ENCODE results near the gene TMPRSS7. TPM values are rescaled to one million over a fixed set of nuclear protein-coding genes. Genes with fewer than 3 reads are reported as not detected.

Gene TMPRSS7
- total RNA-seq, 4 donors from 2014 or later: not detected

DNA sequence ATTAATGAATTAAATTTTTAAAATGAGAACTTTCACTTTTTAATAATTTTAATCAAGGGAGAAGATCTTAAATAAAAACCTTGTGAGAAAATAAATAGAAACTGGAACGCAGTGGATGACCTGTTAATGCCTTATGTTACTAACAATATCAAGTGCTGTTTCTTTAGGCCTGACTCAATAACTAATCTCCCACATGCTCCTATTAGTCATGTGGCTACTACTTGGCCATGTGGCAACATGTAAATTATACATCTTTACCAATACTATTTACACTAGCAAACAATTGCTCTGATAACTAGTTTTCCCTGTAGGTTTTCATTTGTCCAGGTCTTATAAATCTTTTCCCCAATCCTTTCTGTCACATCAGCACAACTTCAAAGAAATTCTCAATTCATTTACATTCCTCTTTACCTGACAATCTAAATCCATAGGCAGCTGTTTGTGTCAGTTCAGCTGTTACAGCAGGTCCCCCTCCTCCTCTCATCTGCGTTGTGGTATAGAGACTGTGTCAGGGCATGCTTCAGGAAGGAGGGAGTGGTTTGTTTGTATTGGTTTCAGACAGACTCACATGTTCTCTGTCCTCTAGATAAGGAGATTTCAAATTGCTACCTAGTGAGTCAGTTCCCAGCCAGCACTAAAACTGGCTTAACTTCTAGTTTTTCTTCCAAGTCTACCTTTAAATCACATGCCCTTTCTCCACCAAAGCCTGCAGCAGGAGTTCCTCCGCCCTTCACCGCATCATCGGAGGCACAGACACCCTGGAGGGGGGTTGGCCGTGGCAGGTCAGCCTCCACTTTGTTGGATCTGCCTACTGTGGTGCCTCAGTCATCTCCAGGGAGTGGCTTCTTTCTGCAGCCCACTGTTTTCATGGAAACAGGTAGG lies 40.3 kb downstream of the TMPRSS7 start:
- TF ChIP-seq, protein P1, sequence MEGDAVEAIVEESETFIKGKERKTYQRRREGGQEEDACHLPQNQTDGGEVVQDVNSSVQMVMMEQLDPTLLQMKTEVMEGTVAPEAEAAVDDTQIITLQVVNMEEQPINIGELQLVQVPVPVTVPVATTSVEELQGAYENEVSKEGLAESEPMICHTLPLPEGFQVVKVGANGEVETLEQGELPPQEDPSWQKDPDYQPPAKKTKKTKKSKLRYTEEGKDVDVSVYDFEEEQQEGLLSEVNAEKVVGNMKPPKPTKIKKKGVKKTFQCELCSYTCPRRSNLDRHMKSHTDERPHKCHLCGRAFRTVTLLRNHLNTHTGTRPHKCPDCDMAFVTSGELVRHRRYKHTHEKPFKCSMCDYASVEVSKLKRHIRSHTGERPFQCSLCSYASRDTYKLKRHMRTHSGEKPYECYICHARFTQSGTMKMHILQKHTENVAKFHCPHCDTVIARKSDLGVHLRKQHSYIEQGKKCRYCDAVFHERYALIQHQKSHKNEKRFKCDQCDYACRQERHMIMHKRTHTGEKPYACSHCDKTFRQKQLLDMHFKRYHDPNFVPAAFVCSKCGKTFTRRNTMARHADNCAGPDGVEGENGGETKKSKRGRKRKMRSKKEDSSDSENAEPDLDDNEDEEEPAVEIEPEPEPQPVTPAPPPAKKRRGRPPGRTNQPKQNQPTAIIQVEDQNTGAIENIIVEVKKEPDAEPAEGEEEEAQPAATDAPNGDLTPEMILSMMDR (IDR thresholded peaks at IDR 0.05): peak in 2 of 6 experiments; percentile 25 to 31
- peak; percentile 3 to 50 for TF ChIP-seq POLR2A (IDR thresholded peaks at IDR 0.05)
- H3K4me3 ChIP-seq: peak overlapping the region in 1 of 4 donors; percentile 30
- no peaks in the 10 kb centered on the region for H3K36me3 ChIP-seq
- peaks cover 0 to 18% (median 0%) of the 10 kb centered on the region in 4 donors for H3K4me1 ChIP-seq
- H3K27me3 ChIP-seq: no peaks in the 10 kb centered on the region
- peak in 2 of 3 donors; percentile 72 to 74 for DNase-seq
- H3K27ac ChIP-seq: peak overlapping the region in 3 of 4 donors; percentile 42 to 78 (median 69)
- no peaks in the 10 kb centered on the region for H3K9me3 ChIP-seq

GRCh38 chr3:112078125-112079083 lies 43.9 kb downstream of the TMPRSS7 start:
- Histone ChIP-seq H3K4me1 (peaks cover 0 to 14% (median 0%) of the 10 kb centered on the region in 4 donors), H3K27ac (no peak overlapping the region), H3K36me3 (no peaks in the 10 kb centered on the region), H3K9me3 (no peaks in the 10 kb centered on the region), H3K27me3 (no peaks in the 10 kb centered on the region), H3K4me3 (no peak overlapping the region)
- TF ChIP-seq, protein P1 (IDR thresholded peaks at IDR 0.05): no peak
- TF ChIP-seq POLR2A (IDR thresholded peaks at IDR 0.05): no peak
- DNase-seq: no peak

DNA sequence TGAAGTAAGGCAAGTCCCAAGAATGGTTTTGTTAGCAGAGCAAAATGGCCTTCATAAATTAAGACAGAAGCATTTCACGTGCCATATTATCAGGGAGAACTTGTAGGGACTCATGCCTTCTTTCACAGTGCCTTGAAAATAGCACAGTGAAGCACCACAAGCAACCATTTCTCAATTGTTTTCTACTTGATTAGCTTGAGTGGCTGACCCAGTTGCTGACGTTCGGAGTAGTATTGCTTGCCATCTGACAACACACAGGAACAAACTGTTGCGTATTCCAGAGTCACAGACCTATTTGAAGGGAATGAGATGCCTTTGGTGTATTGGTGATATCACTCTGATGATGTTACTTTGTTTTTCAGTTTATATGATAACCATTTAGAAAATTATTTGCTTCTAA lies 48.7 kb downstream of the TMPRSS7 start:
- Histone ChIP-seq H3K27ac (no peak overlapping the region), H3K4me1 (peaks cover 0 to 12% (median 0%) of the 10 kb centered on the region in 4 donors), H3K4me3 (no peak overlapping the region), H3K36me3 (no peaks in the 10 kb centered on the region), H3K9me3 (no peaks in the 10 kb centered on the region), H3K27me3 (no peaks in the 10 kb centered on the region)
- TF ChIP-seq POLR2A (IDR thresholded peaks at IDR 0.05): no peak
- TF ChIP-seq, protein P1 (IDR thresholded peaks at IDR 0.05): no peak
- DNase-seq: no peak

- no peaks in the 10 kb centered on the region for H3K27me3 ChIP-seq
- TF ChIP-seq, protein P1 (IDR thresholded peaks at IDR 0.05): no peak
- TF ChIP-seq POLR2A (IDR thresholded peaks at IDR 0.05): no peak
- no peaks in the 10 kb centered on the region for H3K36me3 ChIP-seq
- peaks cover 0 to 19% (median 0%) of the 10 kb centered on the region in 4 donors for H3K4me1 ChIP-seq
- DNase-seq: peak in 2 of 3 donors; percentile 65 to 82
- H3K9me3 ChIP-seq: no peaks in the 10 kb centered on the region
- H3K27ac ChIP-seq: peak overlapping the region in 3 of 4 donors; percentile 63 to 93 (median 86)
- H3K4me3 ChIP-seq: no peak overlapping the region
These were observed 50.6 kb downstream of the TMPRSS7 start for GRCh38 chr3:112084980-112085705.

DNA sequence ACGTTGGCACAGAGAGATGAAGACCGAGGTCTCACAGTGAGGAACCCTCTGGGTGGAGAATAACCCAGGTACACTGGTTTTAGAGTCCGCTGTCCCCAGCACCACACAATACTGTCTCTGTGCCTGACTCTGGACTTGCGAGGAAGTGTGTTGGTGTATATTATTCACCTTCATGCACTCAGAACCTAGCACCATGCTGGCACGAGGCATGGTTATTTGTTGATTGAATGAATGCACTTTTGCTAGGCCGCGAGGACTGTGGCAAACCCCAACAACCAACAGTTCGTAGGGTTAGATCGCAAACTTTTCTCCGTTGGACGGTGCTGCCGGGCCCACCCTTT lies 51.2 kb downstream of the TMPRSS7 start:
- TF ChIP-seq, protein P1 (IDR thresholded peaks at IDR 0.05): no peak
- no peak for TF ChIP-seq POLR2A (IDR thresholded peaks at IDR 0.05)
- Histone ChIP-seq H3K4me1 (peaks cover 0 to 24% (median under 1%) of the 10 kb centered on the region in 4 donors), H3K9me3 (no peaks in the 10 kb centered on the region), H3K36me3 (no peaks in the 10 kb centered on the region), H3K27ac (peak overlapping the region in 3 of 4 donors; percentile 63 to 93 (median 86)), H3K27me3 (no peaks in the 10 kb centered on the region), H3K4me3 (peak overlapping the region; percentile 51 to 73 (median 62))
- no peak for DNase-seq

Data from Peyer's patch (tissue), 4 donors.